Activated CD4-positive, CD25-positive, alpha-beta regulatory T cell (primary cell): ENCODE results near the gene GTF2H4.

Experiments
- DNase-seq, 4 experiments: peaks; one replicate each; lab custom pipeline; 2025; lab: John Stamatoyannopoulos, UW

The GTF2H4 gene

DNA sequence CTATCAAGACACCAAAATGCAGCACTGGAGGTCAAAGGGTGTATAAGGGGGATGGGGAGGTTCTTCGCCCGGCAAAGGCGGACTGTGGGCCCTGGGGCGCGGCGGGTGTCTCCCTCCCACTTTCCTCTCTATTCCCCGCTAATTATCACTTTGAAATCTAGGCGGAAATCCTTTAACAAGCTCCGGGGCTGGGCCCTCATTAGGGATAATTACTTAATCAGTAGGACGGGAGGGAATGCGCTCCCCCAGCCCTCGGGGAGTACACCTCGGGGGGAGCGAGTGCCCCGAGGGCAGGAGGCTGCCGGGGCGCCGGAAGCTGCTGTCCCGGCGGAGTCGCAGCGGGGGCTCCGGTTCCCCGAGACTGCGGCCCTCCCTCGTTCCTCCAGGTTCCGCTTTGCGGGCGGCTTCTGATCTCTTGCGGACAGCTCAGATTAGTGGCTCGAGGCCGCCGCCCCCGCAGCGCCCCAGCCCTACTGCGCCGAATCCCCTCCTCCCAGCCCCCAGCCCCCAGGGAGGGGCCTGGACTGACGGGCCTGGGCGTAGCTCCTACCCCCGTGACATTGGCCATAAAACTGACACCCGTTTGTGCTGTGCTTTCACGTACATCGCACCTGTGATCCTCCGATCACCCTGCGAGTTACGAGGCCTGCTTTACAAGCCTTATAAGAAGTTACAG, 47.5 kb downstream of the GTF2H4 start:
- DNase-seq: peak; percentile 29 to 75 (median 62)

DNA sequence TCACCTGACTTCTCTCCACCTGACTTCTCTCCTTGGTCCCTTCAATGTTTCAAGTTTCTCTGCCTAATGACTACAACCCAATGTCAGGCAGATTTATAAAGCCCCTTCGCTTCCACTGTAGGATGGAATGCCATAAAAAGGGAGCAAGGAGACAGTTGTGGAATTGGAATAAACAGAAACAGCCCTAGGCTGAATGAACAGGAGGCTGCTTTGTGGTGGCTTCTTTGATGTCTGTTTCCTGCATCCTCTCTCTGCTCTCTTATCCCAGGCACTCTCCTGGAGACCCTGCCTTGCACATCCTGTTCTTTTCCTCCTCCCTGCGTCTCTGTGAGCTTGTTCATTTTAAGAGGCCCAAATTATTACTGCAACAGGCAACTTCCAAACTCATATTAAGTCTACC, 49.7 kb downstream of the GTF2H4 start:
- DNase-seq: no peak

DNA sequence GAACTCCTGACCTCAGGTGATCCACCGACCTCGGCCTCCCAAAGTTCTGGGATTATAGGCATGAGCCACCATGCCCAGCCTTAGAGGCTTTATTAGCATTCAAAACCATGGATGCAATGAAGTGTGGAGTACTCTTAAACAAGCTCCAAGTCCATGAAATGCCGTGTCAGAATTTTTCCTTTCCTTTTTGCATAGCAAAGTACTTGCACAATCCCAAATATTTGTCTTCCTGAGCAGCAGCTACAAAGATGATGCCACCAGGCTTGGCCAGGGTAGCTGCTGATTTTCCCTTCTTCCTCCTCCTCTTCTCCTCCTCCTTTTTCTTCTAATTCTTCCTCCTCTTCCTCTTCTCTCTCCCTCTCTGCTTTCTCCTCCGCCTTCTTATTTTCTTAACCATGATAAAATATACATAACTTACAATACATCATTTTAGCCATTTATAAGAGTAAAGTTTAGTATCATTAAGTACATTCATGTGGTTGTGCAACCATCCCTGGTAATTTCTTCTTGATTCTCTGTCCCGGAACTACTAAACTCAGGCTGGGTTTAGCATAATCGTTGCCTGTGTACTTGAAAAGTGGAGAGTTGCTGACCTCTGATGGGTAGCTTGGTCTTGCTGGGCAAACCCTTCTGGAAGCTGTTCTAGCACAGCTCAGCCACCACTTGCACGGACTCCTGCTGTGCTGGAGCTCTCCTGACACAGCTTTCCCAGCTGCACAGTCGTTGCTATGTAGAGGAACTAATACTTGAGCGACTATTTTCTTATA, 53.1 kb downstream of the GTF2H4 start:
- no peak for DNase-seq

DNA sequence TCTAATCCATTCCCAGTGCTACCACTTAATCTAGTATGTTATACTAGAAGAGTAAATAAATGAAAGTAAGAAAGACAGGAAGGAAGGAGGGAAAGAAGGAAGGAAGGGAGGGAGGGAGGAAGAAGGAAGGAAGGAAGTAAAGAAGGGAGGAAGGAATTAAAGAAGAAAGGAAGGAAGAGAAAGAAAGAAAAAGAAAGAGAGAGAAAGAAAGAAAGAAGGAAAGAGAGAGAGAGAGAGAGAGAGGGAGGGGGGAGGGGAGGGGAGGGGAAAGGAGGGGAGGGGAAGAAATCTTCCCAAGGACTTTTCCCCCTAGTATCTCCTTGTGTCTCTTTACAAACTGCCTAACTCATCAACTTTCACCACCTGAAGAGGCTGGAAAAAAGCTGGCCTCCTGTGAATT, 54.7 kb downstream of the GTF2H4 start:
- DNase-seq: no peak

DNA sequence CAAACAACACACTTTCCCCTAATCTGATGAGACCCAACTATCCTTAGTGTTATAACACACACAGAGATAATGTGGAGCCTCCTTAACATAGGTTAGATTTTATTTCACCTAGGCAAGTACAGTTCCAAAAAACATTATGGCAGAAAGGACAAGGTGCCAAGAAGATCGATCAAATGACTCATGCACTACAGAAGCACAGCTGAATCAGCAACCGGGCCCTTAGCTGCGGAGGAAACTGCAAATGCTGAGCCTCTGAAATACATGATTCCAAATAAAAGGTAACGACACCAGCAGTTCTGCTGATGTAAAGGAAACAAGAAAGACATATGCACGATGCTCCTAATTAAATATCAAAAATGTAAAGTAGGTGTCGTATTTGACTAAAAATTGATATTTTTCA, 55.6 kb downstream of the GTF2H4 start:
- no peak for DNase-seq
